ENCODE results near the gene ZBTB7C. TPM values are rescaled to one million over a fixed set of nuclear protein-coding genes. Genes with fewer than 3 reads are reported as not detected.

The ZBTB7C gene
- polyA plus RNA-seq, 1 donor: 12.8 TPM

GRCh38 chr18:48355276-48356115 lies 53.7 kb downstream of the ZBTB7C start:
- DNase-seq: no peak

DNA sequence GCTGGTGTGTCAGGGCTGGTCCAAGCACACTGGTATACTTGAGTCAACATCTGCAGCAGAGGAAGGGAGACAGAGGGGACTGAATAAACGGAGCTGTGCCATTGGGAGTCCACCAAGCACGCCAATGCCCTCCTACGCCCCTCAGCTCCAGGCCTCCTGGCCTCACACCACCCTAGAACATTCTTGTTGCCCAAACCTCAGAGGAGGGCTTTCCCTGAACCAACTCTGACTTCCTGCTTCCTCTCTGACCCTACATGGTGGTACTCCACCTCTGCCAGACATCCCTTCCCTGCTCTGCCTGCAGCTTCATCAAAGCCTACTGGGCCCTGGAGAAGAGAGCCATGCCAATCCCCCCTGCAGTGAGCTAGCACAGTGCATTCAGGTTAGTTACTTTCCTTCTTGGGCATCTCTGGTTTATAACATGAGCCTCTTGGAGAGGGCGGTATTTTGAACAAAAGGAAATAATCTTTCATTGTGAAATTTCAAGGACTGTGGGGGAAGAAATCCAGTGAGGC lies 54.4 kb downstream of the ZBTB7C start:
- no peak for DNase-seq

DNA sequence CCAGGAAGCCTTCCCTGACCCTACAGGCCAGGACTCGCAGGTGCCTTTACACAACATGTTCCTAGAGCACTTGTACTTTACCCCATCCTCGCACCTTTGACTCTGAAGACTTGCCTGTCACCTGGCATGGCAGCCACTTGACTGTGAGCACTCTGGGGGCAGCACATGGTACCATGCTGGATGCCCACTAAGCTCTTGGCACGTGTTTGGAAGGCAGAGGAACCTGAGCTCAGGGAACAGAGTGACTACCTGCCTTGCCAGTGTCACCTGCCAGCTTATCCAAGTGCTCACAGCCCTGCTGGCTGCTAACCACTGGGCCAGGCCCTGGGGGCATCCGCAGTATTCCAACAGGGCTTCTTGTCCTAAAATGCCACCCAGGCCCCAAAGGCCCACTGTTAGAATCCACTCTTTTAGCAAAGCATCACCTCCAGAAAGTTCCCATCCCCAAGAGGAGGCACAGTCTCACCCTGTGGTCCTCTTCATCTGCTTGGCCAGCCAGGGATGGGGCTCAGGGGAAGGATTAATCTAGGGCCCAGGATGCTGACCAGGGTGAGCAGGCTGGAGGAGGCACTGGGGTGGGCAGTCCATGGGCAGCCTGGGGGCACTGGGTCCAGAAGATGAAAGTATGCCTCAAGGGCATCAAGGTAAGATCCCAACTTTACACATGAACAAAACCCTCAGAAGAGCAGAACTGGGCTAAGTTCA lies 57.0 kb downstream of the ZBTB7C start:
- DNase-seq: no peak

GRCh38 chr18:48351216-48352050 lies 57.8 kb downstream of the ZBTB7C start:
- DNase-seq: no peak

GRCh38 chr18:48348739-48349138 lies 60.4 kb downstream of the ZBTB7C start:
- DNase-seq: no peak

- no peak for DNase-seq
Observed at GRCh38 chr18:48347756-48348326, 61.3 kb downstream of the ZBTB7C start.

DNA sequence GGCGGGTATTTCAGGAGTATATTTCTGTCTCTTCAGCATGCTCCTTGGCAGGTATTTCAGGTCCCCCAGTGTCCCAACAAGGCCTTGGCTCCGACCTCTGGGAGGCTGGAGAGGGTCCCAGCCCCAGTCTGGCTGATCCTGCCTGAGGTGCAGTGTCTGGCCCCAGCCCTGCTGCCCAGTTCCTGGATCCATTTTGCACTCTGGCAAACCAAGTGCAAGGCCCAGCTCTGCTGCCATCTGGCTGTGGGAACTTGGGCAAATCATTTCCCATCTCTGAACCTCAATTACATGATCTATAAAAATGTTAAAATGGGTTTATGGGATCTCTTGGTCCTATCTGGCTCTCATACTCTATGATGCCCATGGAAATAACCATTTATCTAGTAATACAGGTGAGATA lies 63.6 kb downstream of the ZBTB7C start:
- no peak for DNase-seq

DNA sequence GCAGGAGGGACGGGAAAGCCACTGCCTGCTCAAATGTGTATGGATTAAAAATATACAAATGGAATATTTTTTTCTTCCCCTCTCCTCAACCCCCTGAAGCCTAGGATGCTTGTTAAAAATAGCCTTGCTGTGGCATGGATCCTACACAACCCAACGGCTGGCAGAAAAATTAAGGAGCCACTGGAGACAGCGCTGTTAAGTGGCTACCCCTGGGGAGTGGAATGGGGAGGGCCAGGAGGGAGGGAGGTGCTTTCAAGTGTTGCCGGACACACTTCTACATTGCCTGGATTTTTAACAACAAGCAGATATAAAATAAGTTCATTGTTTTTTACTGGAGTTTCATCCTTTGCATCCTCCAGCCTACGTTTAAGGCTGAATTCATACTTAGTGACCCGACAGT lies 66.6 kb downstream of the ZBTB7C start:
- DNase-seq: no peak

DNA sequence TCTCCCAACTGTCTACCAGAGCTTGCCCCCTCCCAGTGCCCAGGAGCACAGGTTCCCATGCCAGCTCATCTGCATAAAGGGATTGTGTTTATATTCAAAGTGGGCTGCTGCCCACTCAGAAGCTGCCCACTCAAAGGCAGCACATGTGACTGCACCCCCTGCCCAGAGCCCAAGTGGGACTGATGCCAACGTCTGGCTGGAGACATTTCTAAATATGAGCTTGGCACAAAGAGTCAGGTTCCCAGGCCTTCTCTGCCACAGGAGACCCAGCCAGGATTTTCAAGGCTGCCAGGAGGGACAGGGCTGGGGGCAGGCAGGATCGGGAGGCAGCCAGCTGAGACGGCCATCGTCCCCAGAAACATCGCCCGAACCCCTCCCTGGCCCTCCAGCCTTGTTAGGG lies 67.1 kb downstream of the ZBTB7C start:
- no peak for DNase-seq

DNA sequence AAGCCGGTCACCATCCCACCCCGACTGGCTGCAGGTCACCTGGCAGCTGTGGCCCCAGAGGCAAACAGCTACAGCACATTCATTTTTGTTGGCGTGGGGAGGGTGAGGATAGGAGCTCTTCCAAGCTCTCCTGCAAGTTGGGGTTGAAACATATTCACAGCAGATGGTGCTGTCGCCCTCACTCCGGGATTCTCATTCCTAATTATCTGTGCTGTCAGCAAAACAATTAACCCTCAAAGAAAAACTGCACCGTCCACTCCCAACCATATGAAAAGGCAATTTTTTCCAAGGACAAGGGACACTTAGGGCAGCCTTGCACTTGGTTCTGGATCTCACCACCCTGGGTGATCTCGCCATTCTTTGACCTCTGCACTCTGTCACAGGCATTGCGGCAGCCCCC lies 68.6 kb downstream of the ZBTB7C start:
- DNase-seq: no peak

- DNase-seq: no peak
Observed at GRCh38 chr18:48339692-48340091, 69.5 kb downstream of the ZBTB7C start.

DNA sequence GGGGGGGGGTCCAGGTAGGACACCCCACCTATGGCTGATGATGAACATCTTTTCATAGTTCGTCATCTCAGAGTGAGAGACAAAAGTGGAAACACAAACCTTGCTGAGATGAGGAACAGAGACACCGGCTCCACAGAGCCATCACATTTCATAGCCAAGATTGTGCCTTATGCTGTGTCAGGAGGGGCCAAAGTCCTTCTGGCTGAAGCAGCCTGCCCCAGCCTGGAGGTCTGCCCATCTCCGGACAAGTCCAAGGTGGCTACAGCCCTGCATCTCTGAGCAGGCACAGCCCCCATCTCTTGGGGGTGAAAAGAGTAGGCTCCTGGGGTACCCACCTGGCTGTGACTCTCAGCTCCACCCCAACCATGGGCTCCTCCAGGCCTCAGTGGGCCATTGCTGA lies 70.3 kb downstream of the ZBTB7C start:
- no peak for DNase-seq

DNA sequence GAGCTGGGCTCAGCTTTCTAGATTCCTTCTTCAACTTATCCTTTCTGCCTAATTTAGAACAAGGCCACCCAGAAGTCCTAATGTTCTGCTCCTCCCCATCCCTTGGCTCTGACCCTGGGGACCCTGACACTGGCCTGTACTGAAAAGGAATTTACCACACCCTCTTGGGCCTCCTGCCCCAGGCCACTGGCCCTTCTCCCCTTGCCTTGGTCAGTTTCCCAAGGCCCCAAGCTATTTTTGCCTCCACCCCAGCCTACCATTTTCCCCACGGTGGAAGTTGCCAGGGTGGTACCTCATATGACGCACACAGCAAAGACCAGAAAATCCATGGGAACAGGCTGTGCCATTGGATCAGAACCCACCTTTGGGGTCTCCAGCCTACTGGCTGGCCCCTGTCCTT lies 72.1 kb downstream of the ZBTB7C start:
- DNase-seq: no peak

GRCh38 chr18:48336332-48336731 lies 72.9 kb downstream of the ZBTB7C start:
- DNase-seq: no peak

- no peak for DNase-seq
Observed at GRCh38 chr18:48335829-48336228, 73.4 kb downstream of the ZBTB7C start.

- DNase-seq: no peak
Observed at GRCh38 chr18:48334845-48335244, 74.3 kb downstream of the ZBTB7C start.

- no peak for DNase-seq
Observed at GRCh38 chr18:48333563-48333962, 75.6 kb downstream of the ZBTB7C start.

DNA sequence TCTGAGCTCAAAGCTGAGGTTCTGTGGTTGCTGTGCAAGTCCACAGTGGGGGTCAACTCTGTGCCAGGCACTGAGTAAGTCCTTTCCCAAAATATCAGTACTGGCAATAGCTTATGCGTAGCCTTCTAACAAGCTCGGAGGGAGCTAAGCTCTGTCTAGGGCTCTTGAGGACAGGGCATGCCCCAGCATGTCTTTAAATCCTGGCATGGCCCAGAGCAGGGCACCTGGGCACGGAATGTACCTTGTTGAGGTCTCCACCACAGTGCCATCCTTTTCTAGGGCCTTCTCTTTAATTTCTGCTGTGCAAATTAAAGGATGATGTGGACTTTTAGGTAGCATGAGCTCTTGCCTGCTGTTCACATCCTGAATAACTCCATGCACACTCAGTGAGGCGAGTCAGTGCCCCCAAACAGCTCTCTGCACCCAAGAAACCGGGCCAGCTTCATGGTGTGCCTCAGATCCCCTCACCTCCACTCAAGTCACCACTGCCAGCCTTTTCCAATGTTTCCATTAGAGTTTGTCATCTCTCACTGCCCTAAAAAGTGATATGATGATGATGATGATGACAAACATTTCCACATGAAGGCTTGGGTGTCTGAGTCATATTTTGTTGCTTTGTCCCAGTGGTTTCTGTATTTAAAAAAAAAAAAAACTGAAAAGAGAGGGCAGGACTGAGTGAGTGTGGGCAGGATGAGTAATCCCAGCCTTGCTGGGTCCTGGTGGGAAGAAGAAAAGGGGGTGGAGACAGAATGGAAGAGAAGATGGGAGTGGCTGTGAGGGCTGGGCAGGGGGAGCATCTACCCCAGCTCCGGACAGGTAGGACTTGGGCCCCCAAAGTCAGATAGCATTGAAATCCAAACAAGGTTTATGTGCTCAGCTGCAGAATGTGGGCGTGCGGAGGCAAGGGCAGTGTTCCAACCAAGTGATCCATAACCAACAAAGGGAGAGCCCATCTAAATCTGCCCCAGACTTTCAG lies 78.9 kb downstream of the ZBTB7C start:
- DNase-seq: no peak

DNA sequence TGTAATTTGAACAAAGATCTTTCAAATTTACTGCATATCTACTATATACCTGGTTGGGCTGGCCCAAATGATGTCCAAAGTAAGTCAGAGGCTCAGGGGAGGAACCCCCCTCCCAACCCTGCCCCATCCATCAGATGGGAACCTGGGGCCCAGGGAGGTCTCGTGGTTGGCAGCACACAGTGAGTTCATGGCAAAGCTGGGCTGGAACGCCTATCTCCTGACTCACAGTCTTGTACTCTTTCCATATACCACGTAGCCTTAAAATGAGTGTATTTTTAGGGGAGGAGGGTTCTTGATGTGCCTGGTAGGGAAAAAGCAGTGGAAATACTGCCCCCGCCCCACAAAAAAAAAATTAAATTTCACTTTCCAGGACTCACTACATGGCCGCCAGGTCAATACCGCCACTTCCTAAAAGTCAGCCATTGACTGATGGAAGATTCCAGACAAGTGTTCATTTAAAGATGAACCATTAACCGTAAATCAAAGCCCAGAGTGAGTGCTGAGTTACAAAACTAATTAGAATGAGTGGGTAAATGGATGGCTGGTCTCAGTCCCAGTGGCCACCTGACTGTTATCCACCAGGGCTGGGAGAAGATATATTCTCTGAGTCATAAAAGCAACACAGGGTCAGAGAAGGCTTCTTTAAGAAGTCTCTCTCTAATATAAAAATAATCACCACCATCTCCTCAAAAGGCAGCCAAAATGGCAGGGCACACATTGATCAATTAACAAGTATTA lies 80.5 kb downstream of the ZBTB7C start:
- DNase-seq: no peak
